CD4-positive, alpha-beta T cell (primary cell): ENCODE data around the gene C6orf89. TPM values are rescaled to one million over a fixed set of nuclear protein-coding genes. Genes with fewer than 3 reads are reported as not detected.

Experiments used
- ATAC-seq: fragments of 200-7000 bp; cut with Tn5 transposase; one replicate; pipeline ENCODE4 v1.10.0; 2022; ENCODE audit warnings: mild to moderate bottlenecking; ENCODE audit not compliant: poor library complexity
- CTCF ChIA-PET: fragments of 350-600 bp; sonication (Branson Sonifier 250); formaldehyde crosslinking; loops from one replicate; lab custom pipeline; 2021; ENCODE audit warnings: antibody characterized with exemption, inconsistent platforms; lab: Charles Lee
- POLR2A ChIA-PET: fragments of 350-600 bp; sonication (Branson Sonifier 250); formaldehyde crosslinking; loops from one replicate; lab custom pipeline; 2021; ENCODE audit warnings: antibody characterized with exemption, inconsistent platforms; lab: Charles Lee
- DNase-seq, 14 experiments: peaks; one replicate each; pipeline ENCODE4 v3.0.0-alpha.2; 2013 to 2020; ENCODE audit warnings: mixed read lengths in 2 of 14
- H3K27ac ChIP-seq, 2 donors: one replicate each; pipeline versions ENCODE4 v1.5.1 to v1.7.0; 2013; ENCODE audit warnings: low read length in 2 of 2, low read depth in 1 of 2, mild to moderate bottlenecking in 1 of 2
- H3K27me3 ChIP-seq, 2 experiments: 1 replicate in 1 of 2; 2 replicates in 1 of 2; pipeline versions ENCODE4 v1.6.1 to v1.7.0; 2013; ENCODE audit warnings: low read length in 2 of 2, control low read depth in 1 of 2, mild to moderate bottlenecking in 1 of 2, moderate library complexity in 1 of 2; ENCODE audit not compliant: insufficient read depth in 2 of 2, control insufficient read depth in 1 of 2
- H3K36me3 ChIP-seq: one replicate; pipeline ENCODE4 v1.6.1; 2013; ENCODE audit warnings: low read length, control low read depth; ENCODE audit not compliant: insufficient read depth
- H3K4me1 ChIP-seq: one replicate; pipeline ENCODE4 v1.6.1; 2013; ENCODE audit warnings: low read length, control low read depth; ENCODE audit not compliant: insufficient read depth
- H3K4me3 ChIP-seq: one replicate; pipeline ENCODE4 v1.5.1; 2013; ENCODE audit warnings: mild to moderate bottlenecking, low read length, moderate library complexity
- H3K9me3 ChIP-seq, 2 experiments: 1 replicate in 1 of 2; 2 replicates in 1 of 2; pipeline versions ENCODE4 v1.6.1 to v1.7.0; 2013; ENCODE audit warnings: low read length in 2 of 2, mild to moderate bottlenecking in 2 of 2, control low read depth in 1 of 2, moderate library complexity in 1 of 2; ENCODE audit not compliant: control insufficient read depth in 1 of 2, insufficient read depth in 1 of 2
- H3K27ac Mint-ChIP-seq: one replicate; pipeline ENCODE4 v1.8.0; 2020; ENCODE audit warnings: mixed read lengths
- H3K27me3 Mint-ChIP-seq: one replicate; pipeline ENCODE4 v1.8.0; 2021; ENCODE audit warnings: mixed read lengths
- H3K36me3 Mint-ChIP-seq: one replicate; pipeline ENCODE4 v1.8.0; 2021; ENCODE audit warnings: low read depth, mixed read lengths
- H3K4me1 Mint-ChIP-seq: one replicate; pipeline ENCODE4 v1.8.0; 2021; ENCODE audit warnings: low read depth, mixed read lengths
- H3K4me3 Mint-ChIP-seq: one replicate; pipeline ENCODE4 v1.8.0; 2020; ENCODE audit warnings: mild to moderate bottlenecking, mixed read lengths
- H3K9me3 Mint-ChIP-seq: one replicate; pipeline ENCODE4 v1.8.0; 2020; ENCODE audit warnings: mixed read lengths
- CTCF ChIP-seq: fragments of 200-600 bp; IDR thresholded peaks from one replicate; pipeline ENCODE4 v1.8.0; 2022; ENCODE audit warnings: antibody characterized with exemption, mild to moderate bottlenecking
- intact Hi-C, 2 experiments: fragments of 100-400 bp; cut with DNase I in 1 of 2; cut with micrococcal nuclease in 1 of 2; formaldehyde crosslinking; loops; one replicate each; pipeline versions ENCODE4 v1.15.1 to v1.9.0; 2023 to 2025; cut with DNase I, micrococcal nuclease
- total RNA-seq, 174 experiments: library from RNA in 2 of 174; stranded (reverse) in 2 of 174; gene quantifications; one replicate each; pipeline ENCODE4 v1.2.3 and lab custom pipeline; 2021 to 2026

C6orf89 gene
- total RNA-seq, 2 experiments from 2014 or later: 23.7 to 24.0 TPM

DNA sequence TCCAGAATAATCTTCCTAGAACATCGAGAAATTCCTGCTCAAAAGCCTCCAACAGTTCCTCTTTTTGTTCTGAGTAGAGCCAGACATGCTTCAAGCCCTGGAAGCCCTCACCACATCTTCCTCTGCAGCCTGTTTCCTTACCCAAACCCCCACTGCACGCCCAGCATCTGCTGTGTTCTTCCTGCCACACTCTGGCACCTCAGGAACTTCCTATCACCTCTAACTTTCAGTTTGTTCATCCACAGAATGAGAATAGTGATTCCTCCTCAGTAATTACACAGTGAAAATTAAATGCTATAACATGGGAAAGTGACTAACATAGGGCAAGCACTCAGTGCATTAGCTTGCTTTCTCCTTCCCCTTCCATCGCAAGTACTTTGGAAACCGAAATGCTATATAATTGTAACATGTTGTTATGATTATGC, 26.3 kb downstream of the C6orf89 start:
- Histone ChIP-seq H3K27ac (peak overlapping the region; percentile 32 to 50), H3K9me3 (no peaks in the 10 kb centered on the region), H3K4me1 (peaks cover 38% of the 10 kb centered on the region), H3K4me3 (peak overlapping the region; percentile 23), H3K27me3 (no peaks in the 10 kb centered on the region), H3K36me3 (peaks cover 33% of the 10 kb centered on the region)
- no peaks in the 10 kb centered on the region for H3K9me3 Mint-ChIP-seq
- H3K36me3 Mint-ChIP-seq: peaks cover 71% of the 10 kb centered on the region
- H3K4me3 Mint-ChIP-seq: peak overlapping the region; percentile 64
- DNase-seq (peak in 10 of 14 experiments; percentile 8 to 72 (median 32)), ATAC-seq (peak; percentile 37)
- ChIA-PET CTCF (interaction anchor here (1.0 to 4.5 kb wide), 3 partner anchors 27 to 106 kb away, joined by 3 to 23 read pairs (median 5); partner anchors contain the start of genes C6orf89 and PPIL1), POLR2A (interaction anchor here (0.9 to 2.7 kb wide), 3 partner anchors 44 to 106 kb away, joined by 4 to 8 read pairs (median 4); partner anchors contain the start of gene MTCH1)
- peaks cover 37% of the 10 kb centered on the region for H3K4me1 Mint-ChIP-seq
- intact Hi-C loops: loop anchor here (1.0 to 5.0 kb wide), 7 partner anchors 27 to 106 kb away; partner anchors contain the start of genes C6orf89 (in 1 of the 2) and PPIL1 (in 1 of the 2)
- H3K27ac Mint-ChIP-seq: peak overlapping the region; percentile 82
- H3K27me3 Mint-ChIP-seq: no peaks in the 10 kb centered on the region
- TF ChIP-seq CTCF: no peak

DNA sequence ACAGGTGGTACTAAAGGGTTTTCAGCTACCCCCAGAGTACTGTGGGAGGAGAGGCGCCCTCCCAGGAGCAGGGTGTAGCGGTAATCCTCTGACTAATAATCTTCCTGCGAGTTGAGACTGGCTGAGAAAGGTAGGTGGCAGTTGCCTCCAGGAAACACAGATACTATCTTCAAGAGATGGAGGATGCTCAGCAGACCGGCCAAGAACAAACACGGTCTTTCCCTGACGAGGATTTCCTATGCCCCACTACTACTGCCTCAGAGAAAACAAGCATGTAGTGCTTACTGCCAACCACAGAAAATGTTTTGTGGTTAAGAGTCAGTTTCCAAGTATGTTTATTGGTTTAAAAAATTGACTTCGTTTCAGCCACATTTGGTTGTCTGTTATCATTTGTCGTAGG, 26.8 kb downstream of the C6orf89 start:
- ATAC-seq (peak; percentile 92), DNase-seq (peak; percentile 19 to 89 (median 49))
- Histone ChIP-seq H3K36me3 (peaks cover 35% of the 10 kb centered on the region), H3K27me3 (no peaks in the 10 kb centered on the region), H3K4me3 (peak overlapping the region; percentile 23), H3K27ac (peak overlapping the region; percentile 32 to 50), H3K4me1 (peaks cover 38% of the 10 kb centered on the region), H3K9me3 (no peaks in the 10 kb centered on the region)
- POLR2A ChIA-PET: interaction anchor here (0.9 to 2.7 kb wide), 3 partner anchors 44 to 106 kb away, joined by 4 to 8 read pairs (median 4); partner anchors contain the start of gene MTCH1
- Mint-ChIP-seq H3K27me3 (no peaks in the 10 kb centered on the region), H3K27ac (peak overlapping the region; percentile 82), H3K9me3 (no peaks in the 10 kb centered on the region), H3K4me1 (peaks cover 36% of the 10 kb centered on the region), H3K36me3 (peaks cover 72% of the 10 kb centered on the region), H3K4me3 (peak overlapping the region; percentile 64)
- CTCF ChIA-PET: interaction anchor here (1.2 to 4.5 kb wide), 2 partner anchors 27 to 106 kb away, joined by 5 to 23 read pairs; partner anchors contain the start of gene C6orf89
- TF ChIP-seq CTCF: no peak
- intact Hi-C loops: loop anchor here (1.0 to 5.0 kb wide), 7 partner anchors 27 to 106 kb away; partner anchors contain the start of genes C6orf89 (in 1 of the 2) and PPIL1 (in 1 of the 2)

DNA sequence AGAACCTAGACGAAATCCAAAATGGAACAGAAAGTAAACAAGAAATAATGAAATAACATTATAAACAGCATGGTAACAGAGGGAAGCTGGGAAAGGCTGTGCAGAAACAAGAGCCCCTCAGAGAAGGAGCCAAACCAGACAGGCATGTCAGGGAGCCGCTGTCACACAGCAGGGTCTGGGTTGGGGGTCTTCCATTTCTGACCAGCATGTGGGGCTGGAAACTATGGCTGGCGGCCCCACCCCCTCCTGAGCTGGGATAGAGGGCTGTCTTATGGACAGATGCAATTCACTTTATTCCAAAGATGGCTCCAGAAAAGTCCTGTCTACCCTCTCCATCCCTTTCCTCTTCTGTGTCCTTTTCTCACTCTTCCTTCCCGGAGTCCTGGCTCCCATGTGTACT, 27.3 kb downstream of the C6orf89 start:
- peaks cover 38% of the 10 kb centered on the region for H3K36me3 ChIP-seq

More for the DNA sequence above, 27.3 kb downstream of the C6orf89 start:
- Histone ChIP-seq H3K27ac (peak overlapping the region; percentile 32 to 40), H3K4me3 (no peak overlapping the region), H3K9me3 (no peaks in the 10 kb centered on the region), H3K4me1 (peaks cover 38% of the 10 kb centered on the region), H3K27me3 (no peaks in the 10 kb centered on the region)
- H3K9me3 Mint-ChIP-seq: no peaks in the 10 kb centered on the region
- ATAC-seq: no peak
- H3K4me3 Mint-ChIP-seq: peak overlapping the region; percentile 64
- no peak for TF ChIP-seq CTCF
- peaks cover 70% of the 10 kb centered on the region for H3K36me3 Mint-ChIP-seq
- POLR2A ChIA-PET: interaction anchor here (1.1 to 2.7 kb wide), 2 partner anchors 73 to 105 kb away, joined by 4 to 8 read pairs; partner anchors contain the start of gene MTCH1
- H3K27me3 Mint-ChIP-seq: no peaks in the 10 kb centered on the region
- intact Hi-C loops: loop anchor here (2.0 to 5.0 kb wide), 5 partner anchors 38 to 104 kb away; partner anchors contain the start of gene PPIL1 (in 1 of the 2)
- H3K27ac Mint-ChIP-seq: peak overlapping the region; percentile 82
- H3K4me1 Mint-ChIP-seq: peaks cover 31% of the 10 kb centered on the region
- CTCF ChIA-PET: interaction anchor here (1.2 to 4.5 kb wide), 2 partner anchors 28 to 105 kb away, joined by 4 to 23 read pairs (median 5); partner anchors contain the start of gene C6orf89
- DNase-seq: no peak
